Measurements from ENCODE around the gene CAMK2A. TPM values are rescaled to one million over a fixed set of nuclear protein-coding genes. Genes with fewer than 3 reads are reported as not detected.

The CAMK2A gene
- total RNA-seq, 1 donor from 2014 or later: not detected

GRCh38 chr5:150271296-150271692 is 18.3 kb downstream of the CAMK2A start:
- TF ChIP-seq CTCF (IDR thresholded peaks at IDR 0.05; ENCODE audit: unreplicated experiment): no peak
- Mint-ChIP-seq H3K36me3 (ENCODE audit: insufficient read depth) (no peaks in the 10 kb centered on the region), H3K9me3 (ENCODE audit: low read depth) (no peaks in the 10 kb centered on the region), H3K27me3 (peaks cover 12% of the 10 kb centered on the region), H3K4me3 (ENCODE audit: low read depth) (no peak overlapping the region), H3K27ac (peak overlapping the region; percentile 51), H3K4me1 (ENCODE audit: low read depth) (peaks cover 16% of the 10 kb centered on the region)
- no peak for DNase-seq (ENCODE audit: low spot score, unreplicated experiment)

GRCh38 chr5:150270541-150271295 is 18.9 kb downstream of the CAMK2A start:
- no peak overlapping the region for H3K27ac Mint-ChIP-seq
- no peaks in the 10 kb centered on the region for H3K36me3 Mint-ChIP-seq (ENCODE audit: insufficient read depth)
- no peak for TF ChIP-seq CTCF (IDR thresholded peaks at IDR 0.05; ENCODE audit: unreplicated experiment)
- peaks cover 10% of the 10 kb centered on the region for H3K27me3 Mint-ChIP-seq
- no peaks in the 10 kb centered on the region for H3K9me3 Mint-ChIP-seq (ENCODE audit: low read depth)
- no peak overlapping the region for H3K4me3 Mint-ChIP-seq (ENCODE audit: low read depth)
- H3K4me1 Mint-ChIP-seq (ENCODE audit: low read depth): peaks cover 16% of the 10 kb centered on the region
- no peak for DNase-seq (ENCODE audit: low spot score, unreplicated experiment)

- Mint-ChIP-seq H3K4me1 (ENCODE audit: low read depth) (peaks cover 17% of the 10 kb centered on the region), H3K27ac (no peak overlapping the region), H3K9me3 (ENCODE audit: low read depth) (no peaks in the 10 kb centered on the region), H3K4me3 (ENCODE audit: low read depth) (no peak overlapping the region), H3K27me3 (peaks cover 17% of the 10 kb centered on the region), H3K36me3 (ENCODE audit: insufficient read depth) (no peaks in the 10 kb centered on the region)
- no peak for DNase-seq (ENCODE audit: low spot score, unreplicated experiment)
- TF ChIP-seq CTCF (IDR thresholded peaks at IDR 0.05; ENCODE audit: unreplicated experiment): no peak
These were observed 22.7 kb downstream of the CAMK2A start for GRCh38 chr5:150266871-150267291.

- H3K27me3 Mint-ChIP-seq: peaks cover 17% of the 10 kb centered on the region
- no peak for DNase-seq (ENCODE audit: low spot score, unreplicated experiment)
- TF ChIP-seq CTCF (IDR thresholded peaks at IDR 0.05; ENCODE audit: unreplicated experiment): no peak
- H3K4me3 Mint-ChIP-seq (ENCODE audit: low read depth): no peak overlapping the region
- H3K9me3 Mint-ChIP-seq (ENCODE audit: low read depth): no peaks in the 10 kb centered on the region
- H3K4me1 Mint-ChIP-seq (ENCODE audit: low read depth): peaks cover 17% of the 10 kb centered on the region
- H3K27ac Mint-ChIP-seq: no peak overlapping the region
- no peaks in the 10 kb centered on the region for H3K36me3 Mint-ChIP-seq (ENCODE audit: insufficient read depth)
These were observed 23.6 kb downstream of the CAMK2A start for GRCh38 chr5:150265870-150266383.

GRCh38 chr5:150264667-150265603 is 24.6 kb downstream of the CAMK2A start:
- H3K4me1 Mint-ChIP-seq (ENCODE audit: low read depth): peaks cover 17% of the 10 kb centered on the region
- H3K4me3 Mint-ChIP-seq (ENCODE audit: low read depth): no peak overlapping the region
- no peaks in the 10 kb centered on the region for H3K9me3 Mint-ChIP-seq (ENCODE audit: low read depth)
- no peak for DNase-seq (ENCODE audit: low spot score, unreplicated experiment)
- TF ChIP-seq CTCF (IDR thresholded peaks at IDR 0.05; ENCODE audit: unreplicated experiment): no peak
- peaks cover 15% of the 10 kb centered on the region for H3K27me3 Mint-ChIP-seq
- no peaks in the 10 kb centered on the region for H3K36me3 Mint-ChIP-seq (ENCODE audit: insufficient read depth)
- no peak overlapping the region for H3K27ac Mint-ChIP-seq

Measured in progenitor cell of endocrine pancreas (in vitro differentiated cells).